Activated naive CD4-positive, alpha-beta T cell treated with anti-CD3 and anti-CD28 coated beads, Interleukin-2, amount 10 ng/mL, durations not matched to agents 7 days and 5 days (primary cell): ENCODE data around the gene MTR.
"Not testable (repeated sequence)": the region's sequence is repeated elsewhere in the genome, so short reads cannot be mapped to it uniquely, and the experiment has no call there.

ENCODE experiments used
- CTCF ChIA-PET: fragments of 350-600 bp; sonication (Branson Sonifier 250); formaldehyde crosslinking; loops from one replicate; lab custom pipeline; 2021; ENCODE audit warnings: antibody characterized with exemption; lab: Charles Lee
- DNase-seq: peaks from one replicate; pipeline ENCODE4 v3.0.0-alpha.2; 2020
- H3K27ac Mint-ChIP-seq: one replicate; pipeline ENCODE4 v1.8.0; 2021; ENCODE audit warnings: mild to moderate bottlenecking, moderate library complexity, mixed read lengths
- H3K27me3 Mint-ChIP-seq: one replicate; pipeline ENCODE4 v1.8.0; 2021; ENCODE audit warnings: mild to moderate bottlenecking, mixed read lengths
- H3K36me3 Mint-ChIP-seq: one replicate; pipeline ENCODE4 v1.8.0; 2021; ENCODE audit warnings: mixed read lengths
- H3K4me1 Mint-ChIP-seq: one replicate; pipeline ENCODE4 v1.8.0; 2021; ENCODE audit warnings: mixed read lengths
- H3K4me3 Mint-ChIP-seq: one replicate; pipeline ENCODE4 v1.8.0; 2021; ENCODE audit warnings: mild to moderate bottlenecking, moderate library complexity, mixed read lengths
- H3K9me3 Mint-ChIP-seq: one replicate; pipeline ENCODE4 v1.8.0; 2021; ENCODE audit warnings: mixed read lengths

The MTR gene

GRCh38 chr1:236851871-236852270 is 56.8 kb downstream of the MTR start:
- peaks cover 40% of the 10 kb centered on the region for H3K36me3 Mint-ChIP-seq
- DNase-seq = no peak
- peaks cover 2% of the 10 kb centered on the region for H3K4me1 Mint-ChIP-seq
- H3K4me3 Mint-ChIP-seq = no peak overlapping the region
- H3K27me3 Mint-ChIP-seq = no peaks in the 10 kb centered on the region
- no peaks in the 10 kb centered on the region for H3K9me3 Mint-ChIP-seq
- CTCF ChIA-PET = no interaction called here
- no peak overlapping the region for H3K27ac Mint-ChIP-seq

GRCh38 chr1:236853921-236854604 is 59.0 kb downstream of the MTR start:
- Mint-ChIP-seq H3K27ac (no peak overlapping the region), H3K4me3 (no peak overlapping the region), H3K27me3 (no peaks in the 10 kb centered on the region), H3K4me1 (no peaks in the 10 kb centered on the region), H3K9me3 (no peaks in the 10 kb centered on the region), H3K36me3 (peaks cover 51% of the 10 kb centered on the region)
- DNase-seq = no peak
- CTCF ChIA-PET = no interaction called here

- peaks cover 3% of the 10 kb centered on the region for H3K4me1 Mint-ChIP-seq
- DNase-seq = no peak
- H3K36me3 Mint-ChIP-seq = peaks cover 49% of the 10 kb centered on the region
- no peak overlapping the region for H3K27ac Mint-ChIP-seq
- H3K4me3 Mint-ChIP-seq = no peak overlapping the region
- CTCF ChIA-PET = no interaction called here
- H3K27me3 Mint-ChIP-seq = no peaks in the 10 kb centered on the region
- H3K9me3 Mint-ChIP-seq = no peaks in the 10 kb centered on the region
These were observed 59.5 kb downstream of the MTR start for GRCh38 chr1:236854605-236854983.

- H3K27me3 Mint-ChIP-seq, H3K9me3 Mint-ChIP-seq, CTCF ChIA-PET, H3K4me3 Mint-ChIP-seq, H3K27ac Mint-ChIP-seq, DNase-seq: not testable (repeated sequence)
- Mint-ChIP-seq H3K36me3 (peaks cover 54% of the 10 kb centered on the region), H3K4me1 (peaks cover 11% of the 10 kb centered on the region)
These were observed 61.6 kb downstream of the MTR start for GRCh38 chr1:236856649-236857048.

GRCh38 chr1:236858165-236858564 is 63.1 kb downstream of the MTR start:
- Mint-ChIP-seq H3K36me3 (peaks cover 67% of the 10 kb centered on the region), H3K27ac (no peak overlapping the region), H3K4me3 (no peak overlapping the region), H3K27me3 (no peaks in the 10 kb centered on the region), H3K4me1 (peaks cover 19% of the 10 kb centered on the region), H3K9me3 (no peaks in the 10 kb centered on the region)
- CTCF ChIA-PET = interaction anchor here (0.7 kb wide), 1 partner anchor 242 kb away, joined by 3 read pairs; no protein-coding TSS in a partner anchor
- no peak for DNase-seq

- H3K27ac Mint-ChIP-seq = no peak overlapping the region
These were observed 65.0 kb downstream of the MTR start for GRCh38 chr1:236860101-236860500.

GRCh38 chr1:236860674-236861073 is 65.6 kb downstream of the MTR start:
- Mint-ChIP-seq H3K27me3 (no peaks in the 10 kb centered on the region), H3K27ac (no peak overlapping the region), H3K4me1 (peaks cover 19% of the 10 kb centered on the region), H3K9me3 (no peaks in the 10 kb centered on the region), H3K36me3 (peaks cover 64% of the 10 kb centered on the region), H3K4me3 (no peak overlapping the region)
- no peak for DNase-seq
- CTCF ChIA-PET = no interaction called here

More at GRCh38 chr1:236860101-236860500, 65.0 kb downstream of the MTR start:
- CTCF ChIA-PET = interaction anchor here (1.6 kb wide), 1 partner anchor 101 kb away, joined by 3 read pairs; no protein-coding TSS in a partner anchor
- Mint-ChIP-seq H3K9me3 (no peaks in the 10 kb centered on the region), H3K4me1 (peaks cover 19% of the 10 kb centered on the region), H3K36me3 (peaks cover 63% of the 10 kb centered on the region), H3K27me3 (no peaks in the 10 kb centered on the region), H3K4me3 (no peak overlapping the region)
- no peak for DNase-seq

GRCh38 chr1:236861560-236862218 is 66.6 kb downstream of the MTR start:
- Mint-ChIP-seq H3K36me3 (peaks cover 58% of the 10 kb centered on the region), H3K27ac (peak overlapping the region; percentile 53), H3K9me3 (no peaks in the 10 kb centered on the region), H3K27me3 (no peaks in the 10 kb centered on the region), H3K4me3 (no peak overlapping the region), H3K4me1 (peaks cover 19% of the 10 kb centered on the region)
- DNase-seq = peak; percentile 24
- CTCF ChIA-PET = interaction anchor here (0.6 to 0.7 kb wide), 2 partner anchors 15 to 108 kb away, joined by 3 to 5 read pairs; no protein-coding TSS in a partner anchor

GRCh38 chr1:236862219-236862591 is 67.1 kb downstream of the MTR start:
- Mint-ChIP-seq H3K27ac (no peak overlapping the region), H3K4me3 (no peak overlapping the region), H3K4me1 (peaks cover 19% of the 10 kb centered on the region), H3K27me3 (no peaks in the 10 kb centered on the region), H3K36me3 (peaks cover 57% of the 10 kb centered on the region), H3K9me3 (no peaks in the 10 kb centered on the region)
- no peak for DNase-seq
- CTCF ChIA-PET = interaction anchor here (0.6 kb wide), 1 partner anchor 109 kb away, joined by 3 read pairs; no protein-coding TSS in a partner anchor

GRCh38 chr1:236862615-236863211 is 67.6 kb downstream of the MTR start:
- Mint-ChIP-seq H3K9me3 (no peaks in the 10 kb centered on the region), H3K27ac (peak overlapping the region; percentile 21), H3K36me3 (peaks cover 56% of the 10 kb centered on the region), H3K27me3 (no peaks in the 10 kb centered on the region), H3K4me3 (no peak overlapping the region), H3K4me1 (peaks cover 19% of the 10 kb centered on the region)
- CTCF ChIA-PET = no interaction called here
- no peak for DNase-seq

GRCh38 chr1:236864211-236864610 is 69.1 kb downstream of the MTR start:
- H3K27me3 Mint-ChIP-seq = no peaks in the 10 kb centered on the region
- H3K9me3 Mint-ChIP-seq = no peaks in the 10 kb centered on the region
- H3K4me3 Mint-ChIP-seq = no peak overlapping the region
- H3K27ac Mint-ChIP-seq = no peak overlapping the region
- peaks cover 45% of the 10 kb centered on the region for H3K36me3 Mint-ChIP-seq
- no peak for DNase-seq
- CTCF ChIA-PET = interaction anchor here (0.7 kb wide), 1 partner anchor 37 kb away, joined by 3 read pairs; no protein-coding TSS in a partner anchor
- H3K4me1 Mint-ChIP-seq = peaks cover 19% of the 10 kb centered on the region

- Mint-ChIP-seq H3K27me3 (no peaks in the 10 kb centered on the region), H3K36me3 (peaks cover 38% of the 10 kb centered on the region), H3K4me3 (no peak overlapping the region), H3K9me3 (no peaks in the 10 kb centered on the region), H3K27ac (no peak overlapping the region), H3K4me1 (peaks cover 14% of the 10 kb centered on the region)
- CTCF ChIA-PET = interaction anchor here (1.2 kb wide), 1 partner anchor 106 kb away, joined by 4 read pairs; no protein-coding TSS in a partner anchor
- DNase-seq = no peak
These were observed 70.1 kb downstream of the MTR start for GRCh38 chr1:236864996-236865817.

- Mint-ChIP-seq H3K36me3 (peaks cover 40% of the 10 kb centered on the region), H3K4me3 (no peak overlapping the region), H3K27me3 (no peaks in the 10 kb centered on the region), H3K9me3 (no peaks in the 10 kb centered on the region), H3K4me1 (peaks cover 14% of the 10 kb centered on the region), H3K27ac (no peak overlapping the region)
- CTCF ChIA-PET = interaction anchor here (1.2 kb wide), 1 partner anchor 106 kb away, joined by 4 read pairs; no protein-coding TSS in a partner anchor
- DNase-seq = no peak
These were observed 70.7 kb downstream of the MTR start for GRCh38 chr1:236865818-236866155.
